Measurements from ENCODE around the gene CACNA1B.

- TF ChIP-seq EP300 (IDR thresholded peaks at IDR 0.05), result no peak
- no peak for TF ChIP-seq CTCF (IDR thresholded peaks at IDR 0.05)
- no peak for TF ChIP-seq RFX5 (IDR thresholded peaks at IDR 0.05)
- no peak for TF ChIP-seq HDAC2 (IDR thresholded peaks at IDR 0.05)
- TF ChIP-seq POLR2A (IDR thresholded peaks at IDR 0.05; ENCODE audit: low read length), result no peak
- TF ChIP-seq MAZ (IDR thresholded peaks at IDR 0.05; ENCODE audit: borderline replicate concordance, low read depth, low read length), result no peak
- TF ChIP-seq MAFK (IDR thresholded peaks at IDR 0.05; ENCODE audit: partially characterized antibody), result no peak
- no peak for TF ChIP-seq ELK1 (IDR thresholded peaks at IDR 0.05; ENCODE audit: low read depth, low read length)
- TF ChIP-seq RNF2 (IDR thresholded peaks at IDR 0.05; ENCODE audit: borderline replicate concordance, low read depth), result no peak
- no peak for TF ChIP-seq RCOR1 (IDR thresholded peaks at IDR 0.05; ENCODE audit: low read depth, low read length)
- no peak for TF ChIP-seq REST (IDR thresholded peaks at IDR 0.05)
- TF ChIP-seq, protein P1, sequence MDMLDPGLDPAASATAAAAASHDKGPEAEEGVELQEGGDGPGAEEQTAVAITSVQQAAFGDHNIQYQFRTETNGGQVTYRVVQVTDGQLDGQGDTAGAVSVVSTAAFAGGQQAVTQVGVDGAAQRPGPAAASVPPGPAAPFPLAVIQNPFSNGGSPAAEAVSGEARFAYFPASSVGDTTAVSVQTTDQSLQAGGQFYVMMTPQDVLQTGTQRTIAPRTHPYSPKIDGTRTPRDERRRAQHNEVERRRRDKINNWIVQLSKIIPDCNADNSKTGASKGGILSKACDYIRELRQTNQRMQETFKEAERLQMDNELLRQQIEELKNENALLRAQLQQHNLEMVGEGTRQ (IDR thresholded peaks at IDR 0.05), result no peak
Measured at GRCh38 chr9:137970686-137971476, 93.3 kb downstream of the CACNA1B start.
